Activated CD4-positive, alpha-beta T cell treated with anti-CD3 and anti-CD28 coated beads for 1 hour (primary cell): ENCODE measurements around the gene TPPP2.

ENCODE experiments used
- DNase-seq: peaks from one replicate; pipeline ENCODE4 v3.0.0-alpha.2; 2020

TPPP2 gene

DNA sequence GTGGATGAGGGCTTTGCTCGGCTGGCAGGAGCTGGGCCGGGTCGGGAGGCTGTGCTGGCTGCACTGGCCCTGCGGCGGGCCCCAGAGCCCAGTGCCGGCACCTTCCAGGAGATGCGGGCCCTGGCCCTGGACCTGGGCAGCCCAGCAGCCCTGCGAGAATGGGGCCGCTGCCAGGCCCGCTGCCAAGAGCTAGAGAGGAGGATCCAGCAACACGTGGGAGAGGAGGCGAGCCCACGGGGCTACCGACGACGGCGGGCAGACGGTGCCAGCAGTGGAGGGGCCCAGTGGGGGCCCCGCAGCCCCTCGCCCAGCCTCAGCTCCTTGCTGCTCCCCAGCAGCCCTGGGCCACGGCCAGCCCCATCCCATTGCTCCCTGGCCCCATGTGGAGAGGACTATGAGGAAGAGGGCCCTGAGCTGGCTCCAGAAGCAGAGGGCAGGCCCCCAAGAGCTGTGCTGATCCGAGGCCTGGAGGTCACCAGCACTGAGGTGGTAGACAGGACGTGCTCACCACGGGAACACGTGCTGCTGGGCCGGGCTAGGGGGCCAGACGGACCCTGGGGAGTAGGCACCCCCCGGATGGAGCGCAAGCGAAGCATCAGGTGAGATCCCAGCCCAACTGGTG, 51.6 kb downstream of the TPPP2 start:
- DNase-seq: no peak
